Astrocyte (in vitro differentiated cells and primary cell): ENCODE measurements around the gene MTA2. TPM values are rescaled to one million over a fixed set of nuclear protein-coding genes. Genes with fewer than 3 reads are reported as not detected.

Experiments
- DNase-seq: peaks from one replicate; pipeline ENCODE4 v3.0.0-alpha.2; 2010; ENCODE audit warnings: low read depth
- FAIRE-seq: peaks from 2 replicates; lab custom pipeline; 2011; peaks lifted over from hg19 to GRCh38; lab: Jason Lieb, UNC
- H2AFZ ChIP-seq: 2 replicates; pipeline ENCODE4 v1.6.0; 2012; ENCODE audit warnings: low read depth, low read length, inconsistent platforms
- H3K27ac ChIP-seq: 2 replicates; pipeline ENCODE4 v1.5.1; 2011; ENCODE audit warnings: low read depth, low read length, inconsistent platforms
- H3K27me3 ChIP-seq: 2 replicates; pipeline ENCODE4 v1.6.0; 2011; ENCODE audit warnings: low read length, inconsistent platforms; ENCODE audit not compliant: insufficient read depth
- H3K36me3 ChIP-seq: 2 replicates; pipeline ENCODE4 v1.5.1; 2011; ENCODE audit warnings: low read length, inconsistent platforms; ENCODE audit not compliant: insufficient read depth
- H3K4me1 ChIP-seq: 2 replicates; pipeline ENCODE4 v1.5.1; 2011; ENCODE audit warnings: low read length, inconsistent platforms; ENCODE audit not compliant: insufficient read depth
- H3K4me2 ChIP-seq: 2 replicates; pipeline ENCODE4 v1.6.0; 2012; ENCODE audit warnings: low read length, inconsistent platforms
- H3K4me3 ChIP-seq: 2 replicates; pipeline ENCODE4 v1.5.1; 2011; ENCODE audit warnings: low read depth, mild to moderate bottlenecking, low read length, inconsistent platforms; ENCODE audit not compliant: insufficient read depth
- H3K79me2 ChIP-seq: 2 replicates; pipeline ENCODE4 v1.6.0; 2012; ENCODE audit warnings: mild to moderate bottlenecking, low read length, inconsistent platforms; ENCODE audit not compliant: insufficient read depth
- H3K9ac ChIP-seq: 2 replicates; pipeline ENCODE4 v1.6.0; 2012; ENCODE audit warnings: mild to moderate bottlenecking, low read length, inconsistent platforms
- H3K9me3 ChIP-seq: 2 replicates; pipeline ENCODE4 v1.5.1; 2012; ENCODE audit warnings: low read depth, mild to moderate bottlenecking, low read length, inconsistent platforms; ENCODE audit not compliant: insufficient read depth
- H4K20me1 ChIP-seq: 2 replicates; pipeline ENCODE4 v1.6.0; 2012; ENCODE audit warnings: low read length, inconsistent platforms; ENCODE audit not compliant: insufficient read depth
- H3K27ac Mint-ChIP-seq: one replicate; pipeline ENCODE4 v1.8.0; 2021; ENCODE audit warnings: mild to moderate bottlenecking, mixed read lengths; ENCODE audit not compliant: unreplicated experiment
- H3K27me3 Mint-ChIP-seq: one replicate; pipeline ENCODE4 v1.8.0; 2021; ENCODE audit warnings: low read depth, mixed read lengths; ENCODE audit not compliant: unreplicated experiment
- H3K36me3 Mint-ChIP-seq: one replicate; pipeline ENCODE4 v1.8.0; 2021; ENCODE audit warnings: low read depth, mixed read lengths; ENCODE audit not compliant: unreplicated experiment
- H3K4me1 Mint-ChIP-seq: one replicate; pipeline ENCODE4 v1.8.0; 2021; ENCODE audit warnings: low read depth, mixed read lengths; ENCODE audit not compliant: unreplicated experiment
- H3K4me3 Mint-ChIP-seq: one replicate; pipeline ENCODE4 v1.8.0; 2021; ENCODE audit warnings: mild to moderate bottlenecking, moderate library complexity, mixed read lengths; ENCODE audit not compliant: unreplicated experiment
- H3K9me3 Mint-ChIP-seq: one replicate; pipeline ENCODE4 v1.8.0; 2021; ENCODE audit warnings: mild to moderate bottlenecking, mixed read lengths; ENCODE audit not compliant: unreplicated experiment
- CTCF ChIP-seq: IDR thresholded peaks from 2 replicates; pipeline ENCODE4 v1.5.1; 2011; ENCODE audit warnings: low read depth, mild to moderate bottlenecking, inconsistent platforms, low read length, moderate library complexity; ENCODE audit not compliant: insufficient read depth
- EZH2 ChIP-seq: IDR thresholded peaks from 2 replicates; pipeline ENCODE4 v1.6.1; 2012; ENCODE audit warnings: mild to moderate bottlenecking, low read length, inconsistent platforms; ENCODE audit not compliant: insufficient read depth
- microRNA-seq: library from miRNA; unstranded; fragments of <30 nt; microRNA quantifications from one replicate; pipeline ENCODE4 v1.2.0, GENCODE V29; 2020
- total RNA-seq: library from RNA; stranded (reverse); gene quantifications from 2 replicates; pipeline ENCODE4 v1.2.1, GENCODE V29; 2021

The MTA2 gene
- total RNA-seq, 1 donor from 2014 or later = 136 TPM

GRCh38 chr11:62543680-62544444 lies 57.8 kb downstream of the MTA2 start:
- peak overlapping the region; percentile 77 for H3K27ac Mint-ChIP-seq

More at GRCh38 chr11:62543680-62544444, 57.8 kb downstream of the MTA2 start:
- Histone ChIP-seq H3K27me3 (no peaks in the 10 kb centered on the region), H2AFZ (no peak overlapping the region), H3K4me1 (peaks cover 66% of the 10 kb centered on the region), H3K36me3 (no peaks in the 10 kb centered on the region), H4K20me1 (peaks cover 64% of the 10 kb centered on the region), H3K4me3 (peak overlapping the region; percentile 95), H3K9ac (peak overlapping the region; percentile 91), H3K9me3 (no peaks in the 10 kb centered on the region), H3K4me2 (peak overlapping the region; percentile 90), H3K27ac (peak overlapping the region; percentile 87), H3K79me2 (peaks cover 84% of the 10 kb centered on the region)
- Mint-ChIP-seq H3K9me3 (no peaks in the 10 kb centered on the region), H3K36me3 (no peaks in the 10 kb centered on the region), H3K4me3 (peak overlapping the region; percentile 94), H3K27me3 (no peaks in the 10 kb centered on the region), H3K4me1 (peaks cover 52% of the 10 kb centered on the region)
- DNase-seq (no peak), FAIRE-seq (no peak)
- TF ChIP-seq CTCF (no peak), EZH2 (no peak)

Small RNA genes lying within 50 kb of the gene (microRNA-seq; reads per million reads assigned to microRNA genes)
- 4.4 reads per million, percentile 16 among the genes with 10 or more reads in this experiment for gene MIR6747

Other genes starting within 250 kb of the MTA2 start
- gene SCGB1A1, start 182.8 kb downstream of the MTA2 start, total RNA-seq = not detected in 2 replicates
- gene AHNAK, start 55.1 kb downstream of the MTA2 start, total RNA-seq = 305 and 378 TPM in 2 replicates
- 1,185 and 1,298 TPM in 2 replicates for gene EEF1G, start 28.0 kb downstream of the MTA2 start, total RNA-seq
- gene TUT1, start 10.3 kb downstream of the MTA2 start, total RNA-seq = 16.8 and 18.3 TPM in 2 replicates
- 25.5 and 29.8 TPM in 2 replicates for gene EML3, start 10.9 kb upstream of the MTA2 start, total RNA-seq
- 0.79 and 1.3 TPM in 2 replicates for gene ROM1, start 11.4 kb upstream of the MTA2 start, total RNA-seq
- gene B3GAT3, start 20.1 kb upstream of the MTA2 start, total RNA-seq = 52.4 and 54.5 TPM in 2 replicates
- gene GANAB, start 44.7 kb upstream of the MTA2 start, total RNA-seq = 323 and 344 TPM in 2 replicates
- 16.7 and 18.4 TPM in 2 replicates for gene INTS5, start 51.4 kb upstream of the MTA2 start, total RNA-seq
- gene C11orf98, start 63.3 kb upstream of the MTA2 start, total RNA-seq = 60.0 and 69.8 TPM in 2 replicates
- gene CSKMT, start 63.4 kb upstream of the MTA2 start, total RNA-seq = 15.6 and 23.3 TPM in 2 replicates
- gene UQCC3, start 69.8 kb upstream of the MTA2 start, total RNA-seq = 7.2 and 8.7 TPM in 2 replicates
- gene LBHD1, start 70.4 kb upstream of the MTA2 start, total RNA-seq = 6.4 and 8.0 TPM in 2 replicates
- gene UBXN1, start 77.2 kb upstream of the MTA2 start, total RNA-seq = 80.0 and 89.8 TPM in 2 replicates
- gene LRRN4CL, start 87.7 kb upstream of the MTA2 start, total RNA-seq = 0.17 and 0.43 TPM in 2 replicates
- gene BSCL2, start 105.6 kb upstream of the MTA2 start, total RNA-seq = 51.1 and 55.0 TPM in 2 replicates
- 0.46 TPM in 1 of 2 replicates, not detected in the other for gene GNG3, start 105.8 kb upstream of the MTA2 start, total RNA-seq
- gene HNRNPUL2, start 125.6 kb upstream of the MTA2 start, total RNA-seq = 39.9 and 40.0 TPM in 2 replicates
- gene TTC9C, start 126.6 kb upstream of the MTA2 start, total RNA-seq = 51.9 and 60.8 TPM in 2 replicates
- 11.0 and 11.2 TPM in 2 replicates for gene ZBTB3, start 152.3 kb upstream of the MTA2 start, total RNA-seq
- 88.3 and 89.1 TPM in 2 replicates for gene POLR2G, start 159.7 kb upstream of the MTA2 start, total RNA-seq
- 14.7 and 15.1 TPM in 2 replicates for gene TAF6L, start 169.5 kb upstream of the MTA2 start, total RNA-seq
- 51.3 and 57.5 TPM in 2 replicates for gene TMEM179B, start 185.5 kb upstream of the MTA2 start, total RNA-seq
- 7.8 and 11.3 TPM in 2 replicates for gene TMEM223, start 190.1 kb upstream of the MTA2 start, total RNA-seq
- gene NXF1, start 203.6 kb upstream of the MTA2 start, total RNA-seq = 51.4 and 55.9 TPM in 2 replicates
- 44.2 and 45.7 TPM in 2 replicates for gene STX5, start 230.2 kb upstream of the MTA2 start, total RNA-seq
- not detected in 2 replicates for gene TEX54, start 231.0 kb upstream of the MTA2 start, total RNA-seq
- gene WDR74, start 237.7 kb upstream of the MTA2 start, total RNA-seq = 46.8 and 53.5 TPM in 2 replicates